Activated CD4-positive, alpha-beta T cell treated with anti-CD3 and anti-CD28 coated beads, Interleukin-2, amount 50 U/mL, for 1 hour (primary cell): Measurements from ENCODE around the gene SUZ12.
"Not testable (repeated sequence)": the region's sequence is repeated elsewhere in the genome, so short reads cannot be mapped to it uniquely, and the experiment has no call there.

Source experiments
- DNase-seq: peaks from one replicate; pipeline ENCODE4 v3.0.0-alpha.2; 2020

Gene SUZ12

GRCh38 chr17:31964131-31964530, 27.3 kb downstream of the SUZ12 start:
- not testable (repeated sequence) for DNase-seq

GRCh38 chr17:31967648-31968047, 30.8 kb downstream of the SUZ12 start:
- no peak for DNase-seq

DNA sequence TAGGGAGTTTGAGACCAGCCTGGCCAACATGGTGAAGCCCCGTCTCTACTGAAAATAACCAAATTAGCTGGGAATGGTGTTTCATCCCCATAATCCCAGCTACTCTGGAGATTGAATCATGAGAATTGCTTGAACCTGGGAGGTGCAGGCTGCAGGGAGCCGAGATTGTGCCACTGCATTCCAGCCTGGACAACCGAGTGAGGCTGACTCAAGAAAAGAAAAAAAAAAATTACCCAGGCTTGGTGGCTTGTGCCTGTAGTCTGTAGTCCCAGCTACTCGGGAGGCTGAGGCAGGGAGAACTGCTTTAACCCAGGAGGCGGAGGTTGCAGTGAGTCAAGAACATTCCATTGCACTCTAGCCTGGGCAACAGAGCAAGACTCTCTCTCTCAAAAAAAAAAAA, 33.6 kb downstream of the SUZ12 start:
- DNase-seq: not testable (repeated sequence)

- not testable (repeated sequence) for DNase-seq
These were observed 37.7 kb downstream of the SUZ12 start for GRCh38 chr17:31974269-31975071.

- DNase-seq: not testable (repeated sequence)
These were observed 38.6 kb downstream of the SUZ12 start for GRCh38 chr17:31975391-31975790.

- DNase-seq: not testable (repeated sequence)
These were observed 55.0 kb downstream of the SUZ12 start for GRCh38 chr17:31991821-31992220.

- DNase-seq: no peak
These were observed 60.2 kb downstream of the SUZ12 start for GRCh38 chr17:31997005-31997404.

DNA sequence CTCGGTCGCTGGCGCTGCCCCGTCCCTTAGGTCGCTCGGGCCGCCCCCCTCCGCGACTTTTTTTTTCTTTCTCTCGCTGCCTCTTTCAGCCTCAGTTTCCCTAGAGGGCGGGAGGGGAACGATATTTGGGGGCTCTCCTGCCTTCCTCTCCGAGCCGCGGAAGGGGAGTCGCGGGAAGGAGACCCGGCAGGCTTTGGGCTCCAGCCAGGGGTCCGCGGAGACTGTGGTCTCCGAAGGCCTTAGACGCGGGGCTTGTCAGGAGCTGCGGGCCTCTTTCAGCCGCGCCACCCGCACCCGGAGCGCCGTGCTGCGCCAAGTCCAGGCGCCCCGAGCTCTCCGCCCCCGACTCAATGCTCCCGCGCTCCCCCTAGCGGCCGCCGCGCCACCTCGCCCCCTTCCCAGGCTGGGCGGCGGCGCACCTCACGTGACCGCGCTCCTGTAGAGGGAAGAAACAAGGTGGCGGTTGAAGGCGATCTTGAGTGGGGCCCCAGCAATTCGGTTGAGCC, 70.2 kb downstream of the SUZ12 start, which contains the start of gene LRRC37B:
Gene LRRC37B, plus strand, starts transcription at position 427 of the 506 bp plus-strand sequence. CDS start 14,010 bp downstream, outside the sequence.
- DNase-seq: peak; percentile 89

- DNase-seq: peak; percentile 26
These were observed 70.9 kb downstream of the SUZ12 start for GRCh38 chr17:32007463-32008298.

- no peak for DNase-seq
These were observed 72.4 kb downstream of the SUZ12 start for GRCh38 chr17:32009262-32009542.

DNA sequence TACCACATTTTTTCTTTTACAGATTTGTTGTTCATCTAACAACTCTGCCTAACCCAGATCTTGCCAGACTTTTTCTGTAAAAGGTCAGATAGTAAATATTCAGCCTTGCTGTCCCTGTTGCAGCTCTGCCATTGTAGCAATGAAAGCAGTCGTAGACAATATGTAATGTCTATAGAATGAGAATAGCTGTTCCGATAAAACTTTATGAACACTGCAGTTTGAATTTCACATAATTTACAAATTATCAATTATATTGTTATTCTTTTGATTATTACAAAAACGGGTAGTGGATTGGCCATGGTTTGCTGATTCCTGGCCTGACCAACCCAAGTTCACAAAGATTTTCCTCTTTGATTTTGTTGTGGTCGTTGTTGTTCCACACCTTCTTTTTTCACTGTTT, 73.3 kb downstream of the SUZ12 start:
- no peak for DNase-seq

DNA sequence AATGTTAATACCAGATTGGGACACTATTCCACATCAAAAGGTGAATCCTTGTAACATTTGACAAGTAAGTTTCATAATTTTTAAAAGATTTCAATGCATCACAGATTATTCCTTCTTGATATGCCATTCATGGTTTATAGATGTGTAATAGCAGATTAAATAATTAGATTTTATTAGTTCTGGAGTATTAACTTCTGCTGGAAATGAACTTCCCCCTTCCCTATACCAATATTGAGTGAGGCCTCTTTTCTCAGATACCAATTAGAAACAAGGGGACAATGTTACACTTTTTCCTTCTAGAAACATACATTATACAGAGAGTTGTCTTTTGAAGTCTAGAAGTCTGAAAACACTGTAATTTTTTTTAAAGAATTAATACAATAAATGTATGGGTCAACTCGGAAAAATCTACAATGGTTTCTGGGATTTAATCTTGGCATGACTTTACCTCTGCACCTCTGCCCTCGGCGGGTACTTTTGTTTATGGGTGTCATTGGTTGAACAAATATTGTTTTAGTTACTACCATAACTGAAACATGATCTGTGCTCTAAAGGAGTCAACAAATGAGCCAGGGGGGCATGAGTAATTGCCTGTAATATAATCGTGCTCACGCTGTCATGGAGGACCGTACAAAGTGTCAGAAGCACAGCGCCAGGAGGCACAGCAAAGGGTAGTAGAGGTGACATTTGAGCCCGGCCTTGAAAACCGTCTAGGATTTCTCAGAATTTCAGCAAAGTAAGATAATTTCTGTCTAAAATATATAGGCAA, 78.6 kb downstream of the SUZ12 start:
- DNase-seq: no peak

DNA sequence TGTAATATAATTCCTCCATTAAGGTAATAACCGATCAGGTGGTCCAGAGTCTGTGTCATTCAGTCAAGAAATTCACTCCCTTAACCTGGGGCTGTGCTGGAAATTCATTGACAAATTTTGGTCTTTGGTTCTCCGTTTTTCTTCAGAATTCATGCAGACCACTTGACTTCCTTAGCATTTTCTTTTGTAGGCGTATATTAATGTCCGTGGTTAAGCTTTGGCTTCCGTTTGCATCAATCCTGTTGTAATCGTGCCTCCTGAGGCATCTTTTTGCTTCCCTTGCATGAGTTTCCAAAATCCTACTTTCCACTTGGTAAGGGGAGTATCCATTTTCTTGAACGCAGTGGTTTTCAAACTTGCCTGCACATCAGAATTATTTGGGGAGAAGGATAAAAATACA, 79.4 kb downstream of the SUZ12 start:
- no peak for DNase-seq

- DNase-seq: no peak
These were observed 82.4 kb downstream of the SUZ12 start for GRCh38 chr17:32019228-32019627.

GRCh38 chr17:32020943-32021614, 84.3 kb downstream of the SUZ12 start:
- no peak for DNase-seq

GRCh38 chr17:32021615-32021955, 84.8 kb downstream of the SUZ12 start:
- DNase-seq: no peak

- DNase-seq: not testable (repeated sequence)
These were observed 85.7 kb downstream of the SUZ12 start for GRCh38 chr17:32022554-32022953.

DNA sequence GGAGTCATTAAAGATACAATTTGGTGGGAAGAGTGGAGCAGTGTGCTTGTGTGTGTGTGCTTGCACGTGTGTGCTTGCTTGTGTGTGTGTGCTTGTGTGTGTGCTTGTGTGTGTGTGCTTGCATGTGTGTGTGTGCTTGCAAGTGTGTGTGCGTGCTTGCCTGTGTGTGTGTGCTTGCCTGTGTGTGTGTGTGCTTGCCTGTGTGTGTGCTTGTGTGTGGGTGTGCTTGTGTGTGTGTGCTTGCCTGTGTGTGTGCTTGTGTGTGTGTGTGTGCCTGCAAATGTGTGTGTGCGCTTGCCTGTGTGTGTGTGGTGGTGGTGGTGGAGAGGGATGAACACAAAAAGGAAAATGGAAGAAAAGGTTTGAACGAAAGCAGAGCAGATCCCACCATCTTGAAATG, 90.5 kb downstream of the SUZ12 start:
- DNase-seq: not testable (repeated sequence)

GRCh38 chr17:32033223-32033622, 96.4 kb downstream of the SUZ12 start:
- DNase-seq: no peak

GRCh38 chr17:32033812-32034211, 97.0 kb downstream of the SUZ12 start:
- not testable (repeated sequence) for DNase-seq

DNA sequence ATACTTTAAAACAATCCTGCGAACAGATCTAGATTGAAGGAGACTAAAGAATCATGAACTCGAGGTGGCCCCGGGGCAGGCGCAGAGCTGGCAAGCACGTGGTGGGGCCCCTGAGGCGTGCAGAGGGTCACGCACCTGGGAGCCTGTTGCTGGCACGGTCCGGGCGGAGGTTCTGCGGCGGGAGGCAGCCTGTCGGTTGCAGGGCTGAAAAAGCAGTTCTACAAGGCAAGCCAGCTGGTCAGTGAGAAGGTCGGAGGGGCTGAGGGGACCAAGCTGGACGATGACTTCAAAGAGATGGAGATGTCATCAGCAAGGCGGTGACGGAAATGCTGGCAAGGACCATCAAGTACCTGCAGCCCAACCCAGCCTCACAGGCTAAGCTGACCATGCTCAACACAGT, 103.4 kb downstream of the SUZ12 start:
- DNase-seq: not testable (repeated sequence)

DNA sequence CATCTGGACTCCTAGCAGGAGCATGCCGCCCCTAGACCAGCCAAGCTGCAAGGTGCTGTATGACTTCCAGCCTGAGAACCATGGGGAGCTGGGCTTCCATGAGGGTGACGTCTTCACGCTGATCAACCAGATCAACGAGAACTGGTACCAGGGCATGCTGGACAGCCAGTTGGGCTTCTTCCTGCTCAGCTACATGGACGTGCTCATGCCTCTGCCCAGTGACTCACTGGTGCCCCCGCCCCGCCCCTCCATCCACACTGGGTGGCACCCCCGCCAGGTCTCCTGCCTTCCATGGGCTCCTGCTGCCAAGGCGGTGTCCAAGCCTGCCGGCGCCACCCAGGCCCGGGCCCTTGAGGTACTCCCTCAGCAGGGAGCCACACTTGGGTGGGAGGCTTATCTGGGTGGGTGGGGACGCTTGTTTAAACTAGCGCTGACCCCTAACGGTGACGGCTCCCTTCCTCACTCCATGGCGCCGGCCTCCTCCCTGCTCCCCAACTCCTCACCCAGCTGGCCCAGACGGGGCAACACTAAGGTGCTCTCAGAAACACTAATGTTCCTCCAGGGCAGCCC, 104.6 kb downstream of the SUZ12 start:
- not testable (repeated sequence) for DNase-seq
